Memory B cell (primary cell): ENCODE measurements around the gene ARHGAP1.

Experiments used
- ATAC-seq: fragments of 150-1000 bp; cut with Tn5 transposase; 2 replicates; pipeline ENCODE4 v1.10.0; 2021; ENCODE audit warnings: low read depth, mild to moderate bottlenecking, moderate library complexity
- DNase-seq, 2 donors: peaks; one replicate each; pipeline ENCODE4 v3.0.0; 2022; ENCODE audit warnings: low spot score in 2 of 2
- H3K27ac Mint-ChIP-seq: one replicate; pipeline ENCODE4 v1.8.0; 2022; ENCODE audit warnings: mild to moderate bottlenecking, moderate library complexity, mixed read lengths
- H3K27me3 Mint-ChIP-seq: one replicate; pipeline ENCODE4 v1.8.0; 2022; ENCODE audit warnings: mixed read lengths
- H3K36me3 Mint-ChIP-seq: one replicate; pipeline ENCODE4 v1.8.0; 2022; ENCODE audit warnings: mild to moderate bottlenecking, mixed read lengths
- H3K4me1 Mint-ChIP-seq: one replicate; pipeline ENCODE4 v1.8.0; 2022; ENCODE audit warnings: mixed read lengths
- H3K4me3 Mint-ChIP-seq: one replicate; pipeline ENCODE4 v1.8.0; 2022; ENCODE audit warnings: mild to moderate bottlenecking, moderate library complexity, mixed read lengths
- H3K9me3 Mint-ChIP-seq: one replicate; pipeline ENCODE4 v1.8.0; 2022; ENCODE audit warnings: mixed read lengths

ARHGAP1 gene

DNA sequence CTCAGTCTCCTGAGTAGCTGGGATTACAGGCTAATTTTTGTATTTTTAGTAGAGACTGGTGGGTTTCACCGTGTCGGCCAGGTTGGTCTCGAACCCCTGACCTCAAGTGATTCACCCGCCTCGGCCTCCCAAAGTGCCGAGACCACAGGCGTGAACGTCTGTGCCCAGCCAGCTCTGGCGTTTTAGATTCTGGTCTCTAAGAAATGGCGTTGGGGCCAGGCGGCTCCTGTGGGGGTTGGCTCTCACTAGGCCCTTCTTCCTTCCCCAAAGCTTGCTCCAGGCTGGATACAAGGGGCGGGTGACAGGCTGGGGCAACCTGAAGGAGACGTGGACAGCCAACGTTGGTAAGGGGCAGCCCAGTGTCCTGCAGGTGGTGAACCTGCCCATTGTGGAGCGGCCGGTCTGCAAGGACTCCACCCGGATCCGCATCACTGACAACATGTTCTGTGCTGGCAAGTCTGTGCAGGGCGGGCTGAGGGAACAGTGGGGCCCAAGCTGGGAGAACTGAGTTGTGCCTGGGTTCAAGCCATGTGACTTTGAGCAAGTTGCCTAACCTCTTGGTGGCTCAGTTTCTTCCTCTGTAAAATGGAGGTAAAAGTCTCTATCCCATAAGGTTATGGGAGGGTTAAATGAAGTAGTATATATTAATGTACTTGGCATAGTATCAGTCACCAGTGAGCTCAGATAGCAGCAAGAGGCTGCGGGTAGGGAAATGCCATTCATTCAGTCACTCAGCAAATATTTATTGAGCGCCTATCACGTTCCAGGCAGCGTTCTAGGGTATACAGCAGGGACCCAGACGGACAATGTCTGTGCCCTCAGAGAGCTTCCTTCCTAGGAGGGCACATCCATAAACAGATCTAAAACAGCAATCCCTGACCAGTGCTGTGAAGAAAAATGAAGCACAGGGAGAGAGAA, 28.9 kb upstream of the ARHGAP1 start:
- Mint-ChIP-seq H3K27ac (no peak overlapping the region), H3K36me3 (no peaks in the 10 kb centered on the region), H3K4me3 (no peak overlapping the region), H3K27me3 (no peaks in the 10 kb centered on the region), H3K4me1 (no peaks in the 10 kb centered on the region), H3K9me3 (no peaks in the 10 kb centered on the region)
- no peak for ATAC-seq
- no peak for DNase-seq

DNA sequence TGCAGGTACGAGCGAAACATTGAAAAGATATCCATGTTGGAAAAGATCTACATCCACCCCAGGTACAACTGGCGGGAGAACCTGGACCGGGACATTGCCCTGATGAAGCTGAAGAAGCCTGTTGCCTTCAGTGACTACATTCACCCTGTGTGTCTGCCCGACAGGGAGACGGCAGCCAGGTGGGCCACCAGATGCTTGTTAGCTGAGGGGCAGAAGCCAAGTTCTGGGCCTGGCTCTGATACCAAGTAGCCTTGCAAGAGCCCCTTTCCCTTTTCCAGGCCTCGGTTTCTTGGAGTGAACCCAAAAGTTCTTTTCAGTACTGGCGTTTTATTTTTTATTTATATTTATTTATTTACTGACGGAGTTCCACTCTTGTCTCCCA, 28.2 kb upstream of the ARHGAP1 start:
- Mint-ChIP-seq H3K27me3 (no peaks in the 10 kb centered on the region), H3K36me3 (no peaks in the 10 kb centered on the region), H3K4me3 (no peak overlapping the region), H3K27ac (no peak overlapping the region), H3K9me3 (no peaks in the 10 kb centered on the region), H3K4me1 (peaks cover 2% of the 10 kb centered on the region)
- no peak for DNase-seq
- no peak for ATAC-seq

- Mint-ChIP-seq H3K36me3 (no peaks in the 10 kb centered on the region), H3K9me3 (no peaks in the 10 kb centered on the region), H3K27me3 (no peaks in the 10 kb centered on the region), H3K4me1 (peaks cover 2% of the 10 kb centered on the region), H3K4me3 (no peak overlapping the region), H3K27ac (no peak overlapping the region)
- DNase-seq (no peak), ATAC-seq (no peak)
Observed at GRCh38 chr11:46727952-46728658, 27.7 kb upstream of the ARHGAP1 start.

DNA sequence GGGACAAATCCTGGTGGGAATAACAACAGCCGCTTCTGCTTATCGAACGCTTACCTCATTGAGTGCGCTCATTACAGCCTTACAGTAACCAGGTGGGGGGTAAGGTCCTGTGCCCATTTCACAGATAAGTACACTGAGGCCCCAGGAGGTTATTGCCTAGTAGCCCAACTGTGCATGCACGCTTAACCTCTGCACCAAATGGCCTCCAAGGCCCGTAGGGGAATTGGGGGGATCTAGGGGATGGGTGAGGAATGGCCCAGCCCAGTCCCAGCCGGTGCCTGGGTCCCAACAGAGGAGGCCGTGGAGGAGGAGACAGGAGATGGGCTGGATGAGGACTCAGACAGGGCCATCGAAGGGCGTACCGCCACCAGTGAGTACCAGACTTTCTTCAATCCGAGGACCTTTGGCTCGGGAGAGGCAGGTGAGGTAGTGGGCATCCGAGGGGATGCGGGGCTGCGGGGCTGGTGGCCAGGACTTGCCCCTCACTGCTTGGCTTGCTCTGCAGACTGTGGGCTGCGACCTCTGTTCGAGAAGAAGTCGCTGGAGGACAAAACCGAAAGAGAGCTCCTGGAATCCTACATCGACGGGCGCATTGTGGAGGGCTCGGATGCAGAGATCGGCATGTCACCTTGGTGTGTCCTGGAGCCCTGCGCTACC, 25.9 kb upstream of the ARHGAP1 start:
- ATAC-seq = no peak
- Mint-ChIP-seq H3K4me3 (no peak overlapping the region), H3K36me3 (no peaks in the 10 kb centered on the region)

GRCh38 chr11:46725338-46726205, 25.2 kb upstream of the ARHGAP1 start:
- no peak for ATAC-seq
- Mint-ChIP-seq H3K27ac (no peak overlapping the region), H3K9me3 (no peaks in the 10 kb centered on the region), H3K36me3 (no peaks in the 10 kb centered on the region), H3K4me1 (peaks cover 2% of the 10 kb centered on the region), H3K27me3 (peaks cover 1% of the 10 kb centered on the region), H3K4me3 (no peak overlapping the region)
- no peak for DNase-seq

More for the DNA sequence above, 25.9 kb upstream of the ARHGAP1 start:
- Mint-ChIP-seq H3K4me1 (peaks cover 2% of the 10 kb centered on the region), H3K27ac (no peak overlapping the region), H3K9me3 (no peaks in the 10 kb centered on the region), H3K27me3 (peaks cover 1% of the 10 kb centered on the region)
- no peak for DNase-seq

- H3K27ac Mint-ChIP-seq = no peak overlapping the region
- DNase-seq = no peak
- H3K36me3 Mint-ChIP-seq = no peaks in the 10 kb centered on the region
- H3K4me1 Mint-ChIP-seq = peaks cover 2% of the 10 kb centered on the region
- no peaks in the 10 kb centered on the region for H3K9me3 Mint-ChIP-seq
- H3K27me3 Mint-ChIP-seq = peaks cover 1% of the 10 kb centered on the region
- no peak for ATAC-seq
- H3K4me3 Mint-ChIP-seq = no peak overlapping the region
Observed at GRCh38 chr11:46724088-46724487, 23.7 kb upstream of the ARHGAP1 start.

- Mint-ChIP-seq H3K36me3 (no peaks in the 10 kb centered on the region), H3K27ac (no peak overlapping the region), H3K4me1 (peaks cover 2% of the 10 kb centered on the region), H3K9me3 (no peaks in the 10 kb centered on the region), H3K4me3 (no peak overlapping the region), H3K27me3 (peaks cover 1% of the 10 kb centered on the region)
- no peak for ATAC-seq
- DNase-seq = no peak
Observed at GRCh38 chr11:46723359-46723680, 22.9 kb upstream of the ARHGAP1 start.

- Mint-ChIP-seq H3K27me3 (peaks cover 1% of the 10 kb centered on the region), H3K9me3 (no peaks in the 10 kb centered on the region), H3K27ac (no peak overlapping the region), H3K4me1 (peaks cover 2% of the 10 kb centered on the region), H3K36me3 (no peaks in the 10 kb centered on the region), H3K4me3 (no peak overlapping the region)
- DNase-seq = no peak
- ATAC-seq = no peak
Observed at GRCh38 chr11:46722566-46723358, 22.3 kb upstream of the ARHGAP1 start.

DNA sequence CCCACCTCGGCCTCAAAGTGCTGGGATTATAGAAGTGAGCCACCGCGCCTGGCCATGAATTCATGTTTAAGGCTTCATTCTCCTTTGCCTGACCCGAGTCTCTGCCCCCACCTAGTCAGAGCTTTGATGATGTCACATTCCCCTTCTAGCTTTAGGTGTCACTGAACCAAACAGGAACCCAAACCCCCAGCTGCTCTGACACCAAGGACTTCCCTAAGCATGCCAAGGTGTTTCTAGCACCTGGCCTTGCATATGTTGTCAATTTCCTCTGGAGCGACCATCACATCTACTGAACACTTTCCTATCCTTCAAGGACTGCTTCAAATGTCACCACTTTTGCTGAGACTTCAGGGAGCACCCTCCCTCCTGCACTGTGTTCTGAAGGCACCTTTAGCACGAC, 20.9 kb upstream of the ARHGAP1 start:
- Mint-ChIP-seq H3K4me3 (no peak overlapping the region), H3K4me1 (peaks cover 2% of the 10 kb centered on the region), H3K27me3 (peaks cover 1% of the 10 kb centered on the region), H3K27ac (no peak overlapping the region), H3K9me3 (no peaks in the 10 kb centered on the region), H3K36me3 (no peaks in the 10 kb centered on the region)
- ATAC-seq (no peak), DNase-seq (no peak)

DNA sequence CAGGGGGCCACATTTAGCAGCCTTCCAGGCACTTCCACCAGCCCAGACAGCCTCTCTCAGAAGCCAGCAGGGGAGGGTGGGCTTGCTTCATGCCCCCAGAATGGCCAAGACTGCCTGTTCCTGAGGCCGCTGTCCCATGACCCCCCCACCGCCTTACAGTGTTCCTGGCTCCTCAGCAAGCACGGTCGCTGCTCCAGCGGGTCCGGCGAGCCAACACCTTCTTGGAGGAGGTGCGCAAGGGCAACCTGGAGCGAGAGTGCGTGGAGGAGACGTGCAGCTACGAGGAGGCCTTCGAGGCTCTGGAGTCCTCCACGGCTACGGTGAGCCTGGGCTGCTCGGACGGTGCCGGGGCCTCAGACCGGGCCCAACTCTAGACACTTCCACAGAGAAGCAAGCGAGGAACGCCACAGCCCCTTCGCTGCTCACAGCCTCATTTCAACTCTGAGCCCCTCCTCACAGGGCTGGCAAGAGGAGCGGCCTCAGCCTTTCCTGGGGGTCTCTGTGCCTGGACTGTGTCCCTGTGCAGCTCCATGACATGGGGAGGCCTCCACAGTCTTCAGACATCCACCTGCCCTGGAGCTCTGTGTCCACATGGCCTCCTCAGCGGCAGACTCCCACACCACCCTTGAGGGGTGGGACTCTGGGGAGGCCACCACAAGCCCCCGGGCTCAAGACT, 19.3 kb upstream of the ARHGAP1 start:
- Mint-ChIP-seq H3K9me3 (no peaks in the 10 kb centered on the region), H3K27me3 (peaks cover 1% of the 10 kb centered on the region), H3K36me3 (no peaks in the 10 kb centered on the region), H3K4me3 (no peak overlapping the region), H3K27ac (no peak overlapping the region), H3K4me1 (peaks cover 2% of the 10 kb centered on the region)
- DNase-seq = no peak
- ATAC-seq = no peak

GRCh38 chr11:46719048-46719542, 18.7 kb upstream of the ARHGAP1 start, which contains the start of gene F2:
F2 (plus strand) TSS chr11:46719213; CDS start chr11:46719236, 23 bp downstream.
- Mint-ChIP-seq H3K27me3 (peaks cover 1% of the 10 kb centered on the region), H3K27ac (no peak within 1 kb of the TSS), H3K4me1 (peaks cover 2% of the 10 kb centered on the region), H3K4me3 (no peak within 1 kb of the TSS), H3K36me3 (no peaks in the 10 kb centered on the region), H3K9me3 (no peaks in the 10 kb centered on the region)
- ATAC-seq (no peak), DNase-seq (no peak)

GRCh38 chr11:46718155-46719019, 18.0 kb upstream of the ARHGAP1 start:
- DNase-seq (no peak), ATAC-seq (no peak)
- H3K4me1 Mint-ChIP-seq = no peaks in the 10 kb centered on the region
- no peak overlapping the region for H3K4me3 Mint-ChIP-seq
- no peaks in the 10 kb centered on the region for H3K36me3 Mint-ChIP-seq
- peaks cover 1% of the 10 kb centered on the region for H3K27me3 Mint-ChIP-seq
- no peak overlapping the region for H3K27ac Mint-ChIP-seq
- H3K9me3 Mint-ChIP-seq = no peaks in the 10 kb centered on the region
